ENCODE measurements around the gene HS6ST3.
A peak's percentile ranks its signal among the peaks of the same experiment; 100 is the strongest.
"Not testable (repeated sequence)": the region's sequence is repeated elsewhere in the genome, so short reads cannot be mapped to it uniquely, and the experiment has no call there.

HS6ST3 gene

GRCh38 chr13:96104516-96104915 is 14.6 kb downstream of the HS6ST3 start:
- Histone ChIP-seq H2BK120ac (ENCODE audit: low read depth, low read length) (no peak overlapping the region), H3K4me1 (ENCODE audit: control insufficient read depth, insufficient read depth, low read depth, low read length) (no peaks in the 10 kb centered on the region), H2BK12ac (ENCODE audit: low read length in 2 of 2) (no peak overlapping the region), H2AK5ac (ENCODE audit: low read length, severe bottlenecking) (no peak overlapping the region), H3K4me3 (ENCODE audit: insufficient read depth in 1 of 2, low read depth in 1 of 2, low read length in 2 of 2) (no peak overlapping the region), H3K4me2 (ENCODE audit: low read length, poor library complexity, severe bottlenecking) (no peak overlapping the region), H4K91ac (ENCODE audit: low read length) (no peak overlapping the region), H3K4ac (ENCODE audit: low read depth in 1 of 2, low read length in 2 of 2) (no peak overlapping the region), H2BK5ac (ENCODE audit: low read depth, low read length, poor library complexity, severe bottlenecking) (no peak overlapping the region), H4K8ac (ENCODE audit: low read length) (no peak overlapping the region), H3K27me3 (ENCODE audit: control insufficient read depth in 1 of 2, insufficient read depth in 1 of 2, low read length in 2 of 2) (peaks cover 0 to 6% of the 10 kb centered on the region in 2 experiments), H2AFZ (ENCODE audit: low read depth, low read length) (no peak overlapping the region), H3K79me1 (replicated peaks; ENCODE audit: low read length, poor library complexity, severe bottlenecking) (no peaks in the 10 kb centered on the region), H3K9ac (ENCODE audit: low read length) (no peak overlapping the region), H3K23ac (ENCODE audit: low read length in 2 of 2) (no peak overlapping the region), H3K9me3 (ENCODE audit: control insufficient read depth, low read length) (peaks cover 7% of the 10 kb centered on the region), H3K36me3 (ENCODE audit: control insufficient read depth in 1 of 2, insufficient read depth in 2 of 2, low read depth in 1 of 2, low read length in 2 of 2) (no peaks in the 10 kb centered on the region), H3K18ac (ENCODE audit: low read depth in 1 of 2, low read length in 2 of 2) (no peak overlapping the region), H3K14ac (ENCODE audit: low read length in 2 of 2) (no peak overlapping the region), H3K27ac (ENCODE audit: low read length, poor library complexity, severe bottlenecking) (no peak overlapping the region), H2BK15ac (ENCODE audit: low read depth, poor library complexity, severe bottlenecking) (no peak overlapping the region)
- no peak for DNase-seq
- WGBS: 25% methylated on average over 1 of the region's 2 CpGs

- not testable (repeated sequence) for H3K27me3 ChIP-seq (ENCODE audit: control insufficient read depth in 1 of 2, insufficient read depth in 1 of 2, low read length in 2 of 2); H3K4ac ChIP-seq (ENCODE audit: low read depth in 1 of 2, low read length in 2 of 2); H2AFZ ChIP-seq (ENCODE audit: low read depth, low read length); H3K18ac ChIP-seq (ENCODE audit: low read depth in 1 of 2, low read length in 2 of 2); H2BK5ac ChIP-seq (ENCODE audit: low read depth, low read length, poor library complexity, severe bottlenecking); H4K8ac ChIP-seq (ENCODE audit: low read length); H2BK120ac ChIP-seq (ENCODE audit: low read depth, low read length); H2BK15ac ChIP-seq (ENCODE audit: low read depth, poor library complexity, severe bottlenecking); DNase-seq; H2AK5ac ChIP-seq (ENCODE audit: low read length, severe bottlenecking); H4K91ac ChIP-seq (ENCODE audit: low read length); H3K4me2 ChIP-seq (ENCODE audit: low read length, poor library complexity, severe bottlenecking); H3K79me1 ChIP-seq (replicated peaks; ENCODE audit: low read length, poor library complexity, severe bottlenecking); H3K23ac ChIP-seq (ENCODE audit: low read length in 2 of 2); H3K27ac ChIP-seq (ENCODE audit: low read length, poor library complexity, severe bottlenecking); H3K9ac ChIP-seq (ENCODE audit: low read length); H3K36me3 ChIP-seq (ENCODE audit: control insufficient read depth in 1 of 2, insufficient read depth in 2 of 2, low read depth in 1 of 2, low read length in 2 of 2); H3K14ac ChIP-seq (ENCODE audit: low read length in 2 of 2); H3K4me1 ChIP-seq (ENCODE audit: control insufficient read depth, insufficient read depth, low read depth, low read length); H3K9me3 ChIP-seq (ENCODE audit: control insufficient read depth, low read length); H3K4me3 ChIP-seq (ENCODE audit: insufficient read depth in 1 of 2, low read depth in 1 of 2, low read length in 2 of 2); H2BK12ac ChIP-seq (ENCODE audit: low read length in 2 of 2)
- 89% methylated on average over 5 of the region's 8 CpGs for WGBS
These were observed 18.2 kb downstream of the HS6ST3 start for GRCh38 chr13:96108072-96108471.

GRCh38 chr13:96109125-96109524 is 19.2 kb downstream of the HS6ST3 start:
- Histone ChIP-seq H3K36me3 (ENCODE audit: control insufficient read depth in 1 of 2, insufficient read depth in 2 of 2, low read depth in 1 of 2, low read length in 2 of 2) (no peaks in the 10 kb centered on the region), H3K4me2 (ENCODE audit: low read length, poor library complexity, severe bottlenecking) (no peak overlapping the region), H3K79me1 (replicated peaks; ENCODE audit: low read length, poor library complexity, severe bottlenecking) (no peaks in the 10 kb centered on the region), H3K9ac (ENCODE audit: low read length) (no peak overlapping the region), H2AK5ac (ENCODE audit: low read length, severe bottlenecking) (no peak overlapping the region), H3K4ac (ENCODE audit: low read depth in 1 of 2, low read length in 2 of 2) (no peak overlapping the region), H2BK120ac (ENCODE audit: low read depth, low read length) (no peak overlapping the region), H4K91ac (ENCODE audit: low read length) (no peak overlapping the region), H2BK15ac (ENCODE audit: low read depth, poor library complexity, severe bottlenecking) (no peak overlapping the region), H2BK5ac (ENCODE audit: low read depth, low read length, poor library complexity, severe bottlenecking) (no peak overlapping the region), H3K23ac (ENCODE audit: low read length in 2 of 2) (no peak overlapping the region), H3K14ac (ENCODE audit: low read length in 2 of 2) (no peak overlapping the region), H2BK12ac (ENCODE audit: low read length in 2 of 2) (no peak overlapping the region), H3K27ac (ENCODE audit: low read length, poor library complexity, severe bottlenecking) (no peak overlapping the region), H3K27me3 (ENCODE audit: control insufficient read depth in 1 of 2, insufficient read depth in 1 of 2, low read length in 2 of 2) (no peaks in the 10 kb centered on the region), H3K4me1 (ENCODE audit: control insufficient read depth, insufficient read depth, low read depth, low read length) (no peaks in the 10 kb centered on the region), H3K18ac (ENCODE audit: low read depth in 1 of 2, low read length in 2 of 2) (no peak overlapping the region), H2AFZ (ENCODE audit: low read depth, low read length) (no peak overlapping the region), H3K9me3 (ENCODE audit: control insufficient read depth, low read length) (peaks cover 7% of the 10 kb centered on the region), H3K4me3 (ENCODE audit: insufficient read depth in 1 of 2, low read depth in 1 of 2, low read length in 2 of 2) (no peak overlapping the region), H4K8ac (ENCODE audit: low read length) (no peak overlapping the region)
- WGBS: 88% methylated on average over 4 of the region's 4 CpGs
- DNase-seq: no peak

GRCh38 chr13:96112936-96113335 is 23.0 kb downstream of the HS6ST3 start:
- no peaks in the 10 kb centered on the region for H3K4me1 ChIP-seq (ENCODE audit: control insufficient read depth, insufficient read depth, low read depth, low read length)
- H3K9me3 ChIP-seq (ENCODE audit: control insufficient read depth, low read length): no peaks in the 10 kb centered on the region
- H3K79me1 ChIP-seq (replicated peaks; ENCODE audit: low read length, poor library complexity, severe bottlenecking): no peaks in the 10 kb centered on the region
- no peak overlapping the region for H3K23ac ChIP-seq (ENCODE audit: low read length in 2 of 2)
- no peak overlapping the region for H2BK12ac ChIP-seq (ENCODE audit: low read length in 2 of 2)
- H4K8ac ChIP-seq (ENCODE audit: low read length): no peak overlapping the region
- WGBS: 36% methylated on average over 1 of the region's 2 CpGs
- no peak overlapping the region for H3K4me2 ChIP-seq (ENCODE audit: low read length, poor library complexity, severe bottlenecking)
- no peak overlapping the region for H3K9ac ChIP-seq (ENCODE audit: low read length)
- no peak overlapping the region for H3K27ac ChIP-seq (ENCODE audit: low read length, poor library complexity, severe bottlenecking)
- H3K18ac ChIP-seq (ENCODE audit: low read depth in 1 of 2, low read length in 2 of 2): no peak overlapping the region
- no peaks in the 10 kb centered on the region for H3K27me3 ChIP-seq (ENCODE audit: control insufficient read depth in 1 of 2, insufficient read depth in 1 of 2, low read length in 2 of 2)
- no peak overlapping the region for H4K91ac ChIP-seq (ENCODE audit: low read length)
- no peak overlapping the region for H3K4ac ChIP-seq (ENCODE audit: low read depth in 1 of 2, low read length in 2 of 2)
- no peak overlapping the region for H2BK15ac ChIP-seq (ENCODE audit: low read depth, poor library complexity, severe bottlenecking)
- H3K4me3 ChIP-seq (ENCODE audit: insufficient read depth in 1 of 2, low read depth in 1 of 2, low read length in 2 of 2): no peak overlapping the region
- no peak overlapping the region for H2BK5ac ChIP-seq (ENCODE audit: low read depth, low read length, poor library complexity, severe bottlenecking)
- no peaks in the 10 kb centered on the region for H3K36me3 ChIP-seq (ENCODE audit: control insufficient read depth in 1 of 2, insufficient read depth in 2 of 2, low read depth in 1 of 2, low read length in 2 of 2)
- no peak overlapping the region for H2AK5ac ChIP-seq (ENCODE audit: low read length, severe bottlenecking)
- DNase-seq: peak; percentile 9
- no peak overlapping the region for H2AFZ ChIP-seq (ENCODE audit: low read depth, low read length)
- H3K14ac ChIP-seq (ENCODE audit: low read length in 2 of 2): no peak overlapping the region
- H2BK120ac ChIP-seq (ENCODE audit: low read depth, low read length): no peak overlapping the region
